SH-SY5Y (cell line): ENCODE data around the gene TUBB2A.

Source experiments
- GATA2 ChIP-seq: IDR thresholded peaks from 2 replicates; pipeline ENCODE4 v1.6.1; 2011; ENCODE audit warnings: mild to moderate bottlenecking, low read depth, low read length
- GATA3 ChIP-seq: IDR thresholded peaks from 2 replicates; pipeline ENCODE4 v1.6.1; 2011; ENCODE audit warnings: low read depth, mild to moderate bottlenecking, low read length, moderate library complexity

- TF ChIP-seq GATA2, result peak; percentile 17; the same call in 1 of the 2 replicates
- no peak for TF ChIP-seq GATA3
Observed at GRCh38 chr6:3190056-3190455, 32.7 kb upstream of the TUBB2A start.
